GM12873 (cell line): ENCODE measurements around the gene TULP4.

Experiments used
- CTCF ChIP-seq: IDR thresholded peaks from 2 replicates; pipeline ENCODE4 v1.5.1; 2012; ENCODE audit warnings: low read depth, mild to moderate bottlenecking, moderate library complexity, low read length, control low read depth; ENCODE audit not compliant: insufficient read depth; ENCODE audit errors: missing control alignments

Gene TULP4

GRCh38 chr6:158503846-158504245 is 191.6 kb downstream of the TULP4 start:
- TF ChIP-seq CTCF: no peak

GRCh38 chr6:158505194-158505593 is 192.9 kb downstream of the TULP4 start:
- TF ChIP-seq CTCF: no peak

GRCh38 chr6:158506601-158507000 is 194.3 kb downstream of the TULP4 start:
- TF ChIP-seq CTCF: peak; percentile 21

- TF ChIP-seq CTCF: no peak
Observed at GRCh38 chr6:158507174-158507573, 194.9 kb downstream of the TULP4 start.

- TF ChIP-seq CTCF: no peak
Observed at GRCh38 chr6:158508450-158508849, 196.2 kb downstream of the TULP4 start.

- no peak for TF ChIP-seq CTCF
Observed at GRCh38 chr6:158509465-158509864, 197.2 kb downstream of the TULP4 start.

GRCh38 chr6:158512809-158513208 is 200.5 kb downstream of the TULP4 start:
- TF ChIP-seq CTCF: no peak

GRCh38 chr6:158514176-158514575 is 201.9 kb downstream of the TULP4 start:
- no peak for TF ChIP-seq CTCF
